Kidney glomerular epithelial cell (primary cell): Measurements from ENCODE around the gene B3GLCT.

ENCODE experiments used
- DNase-seq: peaks from one replicate; lab custom pipeline; 2025; lab: John Stamatoyannopoulos, UW

B3GLCT gene

DNA sequence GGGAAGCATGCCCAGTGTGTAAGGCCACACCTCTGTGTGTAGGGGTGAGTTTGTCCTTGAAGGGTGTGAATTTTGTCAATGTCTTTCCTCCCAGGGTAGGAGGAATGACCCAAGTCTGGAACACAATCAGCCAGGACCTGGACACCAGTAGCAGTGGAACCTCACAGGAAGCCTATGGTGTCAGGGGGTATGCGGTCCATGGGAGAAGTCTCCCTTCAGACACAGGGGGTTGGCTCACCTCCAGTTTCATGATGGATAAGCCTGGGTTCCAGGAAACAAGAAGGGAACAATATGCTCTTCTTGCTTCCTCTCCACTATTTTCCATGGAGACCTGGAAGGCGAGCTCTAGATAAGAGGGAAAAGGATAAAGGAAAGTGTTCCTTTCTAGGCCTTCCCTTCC lies 23.9 kb downstream of the B3GLCT start:
- DNase-seq: no peak

DNA sequence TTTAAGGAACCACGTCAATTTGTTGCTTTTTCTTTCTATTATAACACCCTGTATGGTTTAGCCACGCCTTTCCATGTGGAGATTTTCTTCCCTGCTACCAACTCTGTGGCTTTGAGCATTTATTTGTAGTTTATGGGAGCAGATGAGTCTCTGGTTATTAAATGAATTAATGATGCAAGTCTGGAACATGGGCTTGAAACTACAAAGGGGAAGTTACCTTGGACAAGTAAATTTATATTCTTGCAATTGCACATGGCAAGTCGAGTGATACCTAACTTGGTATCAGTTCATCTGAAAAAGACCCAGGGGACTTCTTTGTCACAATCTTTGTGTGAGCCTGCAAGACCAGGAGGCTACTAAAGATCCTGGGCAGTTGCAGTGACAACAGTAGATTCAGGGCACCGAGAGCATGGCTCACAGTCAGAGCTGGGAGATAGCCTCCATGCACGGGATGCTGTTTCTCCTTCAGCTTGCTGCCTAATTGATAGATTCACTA lies 24.4 kb downstream of the B3GLCT start:
- no peak for DNase-seq

DNA sequence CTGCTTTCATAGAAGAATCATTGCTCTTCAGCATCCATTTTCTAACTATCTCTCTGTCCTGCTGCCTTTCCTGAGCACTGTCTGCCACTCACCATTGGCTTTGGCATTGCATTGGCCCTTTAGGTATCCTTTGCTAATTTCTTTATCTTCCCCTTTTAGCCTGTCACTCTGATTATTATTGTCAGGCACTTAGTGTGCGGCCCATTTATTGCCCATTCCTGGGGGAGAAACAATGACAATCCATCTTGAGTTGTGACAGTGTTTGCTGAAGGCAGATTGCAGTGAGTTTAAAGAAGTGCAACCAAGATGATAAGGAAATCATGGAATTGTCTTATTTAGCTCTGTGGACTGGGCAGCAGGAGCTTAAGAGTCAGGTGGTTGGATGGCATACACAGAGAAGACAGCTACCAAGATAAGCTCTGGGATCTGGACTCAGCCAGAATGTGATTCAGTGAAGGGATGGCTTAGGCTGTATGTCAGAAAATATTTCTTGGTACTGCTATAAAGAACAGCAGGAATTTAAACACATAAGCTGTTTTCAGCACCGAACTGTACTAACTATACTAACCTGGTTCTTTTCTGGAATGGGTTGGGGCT lies 25.3 kb downstream of the B3GLCT start:
- no peak for DNase-seq

DNA sequence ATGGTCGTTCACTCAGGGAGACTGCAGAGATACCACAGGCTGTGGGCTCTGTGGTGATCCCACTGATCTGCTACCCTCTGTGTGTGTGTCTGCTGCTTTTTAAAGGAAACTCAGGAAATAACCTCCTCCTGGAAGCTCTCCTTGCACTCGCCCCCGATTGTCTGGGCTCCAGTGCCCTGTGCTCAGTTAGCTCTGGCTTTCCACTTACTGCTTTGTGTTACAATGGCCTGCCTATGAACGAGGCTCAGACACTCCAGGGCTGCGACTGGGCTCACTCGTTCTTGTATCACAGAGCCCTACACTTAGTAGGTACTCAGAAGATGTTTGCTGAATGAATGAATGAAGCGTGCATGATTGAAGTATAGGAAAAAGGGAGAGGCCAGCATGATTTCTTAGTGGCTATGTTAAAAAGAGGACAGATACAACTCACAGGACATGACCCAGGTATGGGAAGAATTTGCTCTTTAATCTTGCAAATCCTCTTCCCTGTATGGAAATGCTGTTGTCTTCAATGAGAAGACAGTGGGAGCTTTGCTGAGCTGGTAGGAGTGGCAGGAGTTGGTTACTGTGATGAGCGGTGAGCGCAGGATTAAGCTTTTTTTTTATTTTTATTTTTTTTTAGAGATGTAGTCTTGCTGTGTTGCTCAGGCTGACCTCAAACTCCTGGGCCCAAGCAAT lies 26.4 kb downstream of the B3GLCT start:
- DNase-seq: no peak

DNA sequence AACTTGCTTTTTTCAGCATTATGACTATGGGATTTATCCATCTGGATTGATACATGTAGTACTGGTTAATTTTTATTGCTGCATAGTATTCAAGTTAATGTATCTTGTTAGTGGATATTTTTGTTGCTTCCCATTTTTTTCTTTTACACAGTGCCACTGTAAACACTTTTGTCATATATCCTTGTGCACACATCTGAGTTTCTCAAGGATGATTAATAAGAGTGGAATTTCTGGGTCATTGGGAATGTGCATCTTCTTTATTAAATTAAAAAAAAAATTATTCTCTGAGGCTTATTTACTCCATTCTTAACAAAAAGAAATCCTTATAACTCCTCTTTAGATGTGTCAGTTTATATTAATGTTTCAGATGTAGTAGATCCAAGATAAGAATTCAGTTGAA lies 27.3 kb downstream of the B3GLCT start:
- no peak for DNase-seq

DNA sequence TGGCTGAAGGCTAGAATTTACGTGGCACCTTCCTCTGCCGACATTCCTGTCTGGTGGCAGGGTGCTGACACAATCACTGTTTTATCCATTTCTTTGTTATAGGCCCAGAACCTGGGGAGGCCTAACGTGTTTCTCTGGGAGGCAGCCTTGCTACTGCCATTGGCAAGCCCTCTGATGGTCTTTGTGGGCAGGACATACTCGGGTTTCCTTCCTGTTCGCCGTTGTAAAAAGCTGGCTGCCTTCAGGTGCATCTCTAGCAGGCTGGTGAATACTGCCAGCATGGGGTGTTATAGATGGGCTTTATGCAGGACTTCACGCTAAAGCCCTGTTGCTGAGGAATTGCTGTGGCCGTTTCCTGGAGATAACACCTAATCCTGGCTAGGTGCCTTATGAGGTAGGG lies 28.1 kb downstream of the B3GLCT start:
- no peak for DNase-seq

DNA sequence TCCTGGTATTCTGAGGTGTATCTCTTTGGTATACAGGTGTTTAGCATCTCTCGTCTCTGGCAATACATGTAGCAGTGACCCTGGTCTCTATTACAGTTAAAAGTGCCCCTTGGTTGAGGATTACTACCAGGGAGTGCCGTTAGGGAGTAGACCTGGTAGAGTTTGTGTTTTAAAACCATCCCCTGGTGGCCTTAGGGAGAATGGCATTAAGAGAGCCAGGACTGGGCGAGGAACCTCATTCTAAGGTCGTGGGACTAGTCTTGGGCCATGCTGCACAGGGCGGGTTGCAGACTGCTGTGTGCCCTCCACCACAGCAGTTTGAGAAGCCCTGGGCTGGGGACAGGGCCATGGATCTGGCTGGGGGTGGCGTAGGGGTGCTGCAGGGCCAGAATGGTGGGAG lies 35.0 kb downstream of the B3GLCT start:
- no peak for DNase-seq

DNA sequence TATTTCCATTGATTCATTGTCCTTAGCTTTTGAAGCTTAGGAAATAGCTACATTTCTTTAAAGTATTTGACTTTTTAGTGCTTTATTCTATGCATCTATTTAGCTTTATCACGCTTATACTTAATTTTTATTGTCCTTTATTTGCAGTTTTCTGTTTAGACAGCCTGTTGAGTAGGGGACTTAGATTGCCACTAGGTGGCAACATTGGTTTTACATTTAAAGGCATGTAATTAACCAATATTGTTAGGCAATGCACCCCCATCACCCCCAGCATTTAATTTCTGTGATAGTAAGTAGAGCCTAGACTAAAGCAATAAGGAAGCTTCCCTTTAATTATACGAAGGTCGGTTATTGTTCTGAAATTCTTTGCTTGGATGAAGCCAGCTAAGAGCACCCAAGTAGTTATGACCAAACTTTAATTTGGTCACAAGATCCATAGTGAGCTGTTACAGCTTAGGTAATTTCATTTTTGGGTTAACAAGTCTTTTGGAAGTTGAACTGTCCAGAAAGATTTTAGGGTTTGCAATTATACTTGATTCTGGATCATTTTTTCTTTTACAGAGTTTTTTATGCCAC lies 36.5 kb downstream of the B3GLCT start:
- DNase-seq: peak; percentile 49

DNA sequence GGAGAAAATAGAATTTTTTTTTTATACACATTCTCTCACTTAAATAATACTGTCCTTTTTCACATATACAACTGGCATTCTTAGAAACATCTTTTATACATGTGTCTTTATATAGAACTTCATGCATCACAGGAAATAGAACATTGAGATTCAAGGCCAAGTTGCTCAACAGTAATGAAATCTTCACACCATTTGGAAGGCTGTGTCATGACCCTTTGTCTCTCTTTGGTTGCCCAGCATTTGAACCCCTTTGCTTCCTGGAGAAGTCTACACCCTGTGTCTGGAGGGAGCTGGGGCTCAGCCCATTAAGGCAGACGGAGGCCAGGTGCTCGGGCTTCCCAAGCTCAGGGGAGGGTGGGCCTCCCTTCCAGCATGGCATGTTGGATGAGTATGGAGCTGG lies 41.1 kb downstream of the B3GLCT start:
- DNase-seq: no peak

DNA sequence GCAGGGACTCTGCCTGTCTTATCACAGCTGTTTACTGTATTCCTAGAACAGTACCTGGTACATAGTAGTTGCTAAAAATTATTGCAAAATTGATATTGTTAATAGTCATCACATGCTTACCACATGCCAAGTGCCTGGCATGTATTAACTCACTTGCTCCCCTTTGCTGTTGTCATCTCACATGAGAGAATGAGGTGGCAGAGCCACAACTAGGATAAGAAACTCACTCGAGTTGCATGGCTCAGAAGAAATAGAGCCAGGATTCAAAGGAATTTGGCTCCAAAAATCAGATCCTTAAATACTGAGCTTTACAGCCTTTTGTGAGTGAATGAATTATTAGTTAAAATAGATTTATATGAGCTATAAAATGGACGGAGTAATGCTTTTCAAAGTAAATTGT lies 42.6 kb downstream of the B3GLCT start:
- DNase-seq: no peak

DNA sequence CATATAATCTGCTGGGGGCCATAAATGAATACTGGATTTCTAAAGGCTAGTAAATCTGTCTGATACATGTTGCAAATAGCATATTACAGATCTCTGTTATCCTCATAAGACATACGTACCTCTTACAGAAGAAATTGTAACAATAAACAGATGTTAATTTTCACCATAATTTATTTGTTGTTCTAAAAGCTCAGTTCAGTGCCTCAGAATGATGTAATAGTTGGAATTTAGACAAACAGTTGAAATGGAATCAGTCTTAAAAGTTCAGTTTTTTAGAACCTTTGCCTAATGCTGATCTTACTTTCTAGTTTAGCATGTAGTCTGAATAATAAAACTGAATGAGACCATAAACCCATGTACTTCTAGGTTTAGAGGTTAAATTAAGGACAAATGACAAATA lies 43.1 kb downstream of the B3GLCT start:
- DNase-seq: no peak

DNA sequence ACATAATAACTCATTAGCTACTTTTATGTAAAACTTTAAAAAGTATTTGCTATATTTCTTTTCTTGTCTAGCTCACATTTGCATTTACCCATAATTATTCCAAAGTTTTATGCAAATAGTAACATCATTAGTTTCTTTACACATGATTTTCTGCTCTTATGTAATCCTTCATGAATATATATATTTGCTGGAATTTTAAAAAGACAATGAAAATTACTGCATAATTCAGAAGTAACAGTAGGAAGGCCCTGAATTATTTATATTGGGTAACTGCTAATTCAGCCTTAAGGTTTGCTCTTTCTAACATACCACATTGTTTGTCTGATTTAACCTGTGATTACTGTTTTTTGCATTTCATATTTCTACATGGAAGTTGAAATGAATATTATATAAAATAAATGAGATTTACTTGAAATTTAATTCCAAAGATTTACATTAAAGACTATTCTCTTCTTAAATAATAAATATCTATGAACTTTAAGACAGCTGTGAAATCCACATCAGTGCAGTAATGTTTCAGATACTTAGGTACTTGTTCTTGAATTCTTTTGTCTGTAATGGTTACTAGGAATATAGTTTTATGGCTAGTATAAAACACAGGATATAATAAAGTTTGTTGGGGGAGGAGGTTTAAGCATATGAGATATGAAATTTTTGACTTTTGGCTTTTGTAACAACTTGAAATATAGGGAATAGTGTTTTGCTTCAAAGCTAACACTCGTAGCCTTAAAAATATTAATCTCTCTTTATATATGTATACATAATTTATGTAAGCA lies 46.0 kb downstream of the B3GLCT start:
- no peak for DNase-seq

DNA sequence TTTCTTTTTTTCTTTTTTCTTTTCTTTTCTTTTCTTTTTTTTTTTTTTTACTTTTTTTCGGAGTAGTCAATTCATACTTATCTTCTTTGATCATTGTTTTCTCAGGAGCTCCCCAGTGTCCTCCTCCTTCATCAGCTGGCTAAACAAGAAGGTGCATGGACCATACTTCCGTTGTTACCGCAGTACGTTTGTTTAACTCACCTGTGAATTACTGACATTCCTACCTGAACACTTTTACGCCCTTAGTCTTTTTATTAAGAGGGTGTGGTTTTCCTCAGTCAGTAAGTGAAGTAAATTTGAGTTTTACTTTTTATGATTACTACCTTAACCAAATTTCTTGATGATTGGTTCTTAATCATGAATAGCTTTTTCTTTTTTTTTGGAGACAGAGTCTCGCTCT lies 47.1 kb downstream of the B3GLCT start:
- no peak for DNase-seq

DNA sequence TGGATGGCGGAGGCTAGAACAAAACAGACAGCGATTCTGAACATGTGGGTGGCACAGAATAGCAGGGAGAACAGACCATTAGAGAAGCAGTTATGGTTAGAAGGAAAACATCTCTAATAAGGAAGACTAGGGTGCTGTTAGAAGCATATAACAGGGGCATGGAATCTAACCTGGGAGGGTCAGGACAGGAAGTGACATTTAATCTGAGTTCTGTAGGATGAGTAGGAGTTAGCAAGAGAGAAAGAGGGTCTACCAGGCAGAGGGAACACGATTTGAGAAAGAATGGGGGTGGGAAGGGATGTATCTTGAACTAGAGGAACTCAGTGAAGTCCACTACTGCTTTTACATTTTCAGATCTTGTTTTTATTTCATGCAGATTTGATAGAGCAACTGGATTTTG lies 48.6 kb downstream of the B3GLCT start:
- no peak for DNase-seq

DNA sequence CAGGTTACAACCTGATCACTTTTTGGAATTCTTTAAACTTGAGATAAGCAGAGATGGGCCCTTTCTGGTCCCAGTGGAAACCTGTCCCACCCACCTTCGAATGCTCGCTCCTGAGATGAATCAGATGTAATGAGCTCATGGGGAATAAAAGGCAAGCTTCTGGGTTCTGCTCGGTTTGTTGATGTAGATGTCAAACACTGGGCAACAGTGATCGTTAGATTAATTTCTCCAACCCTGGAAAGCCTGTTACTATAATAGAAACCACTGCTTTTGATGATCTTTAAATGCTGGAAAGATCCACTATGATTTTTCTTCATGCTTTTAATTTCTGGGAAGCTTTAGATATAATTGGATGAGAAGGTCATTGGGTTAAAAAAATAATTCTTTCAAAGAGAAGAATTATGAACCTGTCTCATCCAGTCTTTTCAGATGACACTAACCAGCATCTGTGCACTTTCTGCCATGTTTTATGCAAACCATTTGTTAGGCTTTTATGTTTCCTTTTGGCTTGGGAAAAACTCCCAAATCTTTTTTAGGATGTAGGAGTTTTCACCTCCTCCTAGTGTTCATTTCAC lies 49.3 kb downstream of the B3GLCT start:
- no peak for DNase-seq

DNA sequence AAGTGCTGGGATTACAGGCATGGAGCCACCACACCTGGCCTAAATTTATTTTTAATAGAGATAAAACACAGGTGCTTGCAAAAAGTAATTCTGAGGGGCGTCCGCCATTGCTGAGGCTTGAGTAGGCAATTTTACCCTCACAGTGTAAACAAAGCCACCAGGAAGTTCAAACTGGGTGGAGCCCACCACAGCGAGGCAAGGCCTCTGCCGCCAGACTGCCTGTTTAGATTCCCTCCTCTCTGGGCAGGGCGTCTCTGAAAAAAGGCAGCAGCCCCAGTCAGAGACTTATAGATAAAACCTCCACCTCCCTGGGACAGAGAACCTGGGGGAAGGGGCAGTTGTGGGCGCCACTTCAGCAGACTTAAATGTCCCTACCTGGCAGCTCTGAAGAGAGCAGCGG lies 50.7 kb downstream of the B3GLCT start:
- DNase-seq: no peak

DNA sequence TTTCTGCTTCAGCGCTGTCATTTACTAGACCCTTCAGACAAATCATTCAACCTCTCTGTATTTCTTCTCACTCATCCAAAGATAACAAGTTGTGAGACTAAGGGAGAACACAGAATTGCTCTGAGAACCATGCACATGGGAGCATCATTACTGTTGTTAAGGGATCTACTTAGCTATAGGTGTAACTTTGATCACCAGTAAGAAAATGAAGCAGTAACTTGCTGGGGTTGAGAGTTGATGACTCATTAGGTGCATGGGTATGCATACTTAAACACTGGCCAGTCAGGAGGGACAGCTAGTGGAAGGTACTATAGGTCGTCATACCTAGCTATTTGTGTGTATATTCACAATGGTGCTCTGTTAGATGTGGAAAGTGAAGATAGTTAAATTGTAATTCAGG lies 61.5 kb downstream of the B3GLCT start:
- peak; percentile 28 for DNase-seq

DNA sequence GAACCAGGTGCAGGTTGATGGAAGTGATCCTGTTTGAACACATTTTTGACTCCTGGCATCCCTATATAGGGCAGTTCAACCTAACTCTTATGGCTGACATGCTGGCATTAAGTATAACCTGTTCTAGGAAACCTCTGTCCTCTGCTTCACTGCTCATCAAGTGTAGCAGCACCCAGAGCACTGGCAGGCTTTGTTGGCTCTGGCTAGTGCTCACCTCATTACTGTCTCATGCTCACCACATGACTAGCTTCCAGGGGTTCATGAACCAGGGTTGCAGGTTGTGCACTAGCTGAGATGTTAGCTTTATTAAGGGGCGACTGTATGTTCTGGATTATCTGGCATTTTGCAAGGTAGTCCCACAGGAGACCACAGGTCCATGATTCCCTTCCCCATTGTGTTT lies 63.6 kb downstream of the B3GLCT start:
- DNase-seq: no peak

DNA sequence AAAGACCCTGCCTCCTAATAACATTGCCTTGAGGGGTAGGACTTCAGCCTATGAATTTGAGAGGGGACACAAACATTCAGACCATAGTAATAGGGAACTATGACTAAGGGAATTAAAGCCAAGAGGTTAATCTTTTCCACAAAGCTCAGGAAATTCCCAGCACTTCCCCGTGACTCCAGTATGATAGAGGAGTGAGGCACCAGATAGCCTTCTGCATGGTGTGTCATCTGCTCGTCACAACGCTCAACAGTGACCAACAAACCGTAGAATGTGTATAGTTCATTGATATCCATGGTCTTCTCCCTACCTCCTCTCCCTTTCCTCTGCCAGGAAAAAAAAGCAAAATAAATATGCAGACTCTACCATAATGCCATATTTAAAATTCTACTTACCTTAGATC lies 64.4 kb downstream of the B3GLCT start:
- peak; percentile 54 for DNase-seq

DNA sequence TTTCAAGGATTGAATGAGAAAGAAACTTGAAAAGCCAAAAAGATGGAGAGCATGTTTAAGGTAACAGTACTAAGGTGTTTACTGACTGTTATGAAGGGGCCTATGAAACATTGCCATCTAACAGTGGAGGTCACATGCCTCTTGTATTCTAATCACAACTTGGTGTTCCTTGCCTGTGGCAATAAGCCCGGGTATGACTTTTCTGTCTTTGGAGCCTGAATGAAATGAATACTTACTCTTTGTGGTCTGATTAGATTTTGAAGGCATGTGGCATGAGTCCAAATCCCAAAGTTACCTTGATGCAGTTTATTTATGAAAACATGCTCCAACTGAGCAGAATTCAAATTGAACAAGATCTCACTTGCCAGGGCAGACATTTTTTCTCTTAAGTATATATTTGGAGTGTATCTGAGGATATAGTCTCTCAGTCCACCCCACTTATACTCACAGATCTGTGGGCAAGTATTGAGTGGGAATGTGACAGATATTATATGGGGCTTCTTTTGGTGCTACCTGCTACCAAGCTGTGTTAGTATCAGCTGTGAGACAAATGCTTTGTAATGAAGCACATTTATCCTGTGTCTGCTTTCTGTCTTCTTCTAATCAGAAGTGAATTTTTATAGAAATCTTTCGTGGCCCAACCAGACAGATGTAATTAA lies 67.5 kb downstream of the B3GLCT start:
- no peak for DNase-seq

DNA sequence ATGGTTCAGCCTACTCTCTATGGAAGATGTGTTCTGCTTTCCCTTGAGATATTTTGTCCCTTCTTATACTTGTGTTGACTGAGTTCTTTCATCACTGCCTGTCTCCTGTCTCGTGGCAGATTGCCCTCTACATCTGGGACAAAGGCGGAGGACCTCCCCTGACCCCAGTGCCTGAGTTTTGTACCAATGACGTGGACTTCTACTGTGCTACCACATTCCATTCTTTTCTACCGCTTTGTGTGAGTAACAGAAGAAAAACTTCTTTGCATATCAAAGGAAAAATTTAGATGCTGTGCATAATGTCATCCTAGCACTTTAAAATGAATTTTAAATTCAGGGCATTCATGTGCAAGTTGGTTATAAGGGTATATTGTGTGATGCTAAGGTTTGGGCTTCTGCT lies 74.6 kb downstream of the B3GLCT start:
- DNase-seq: no peak

DNA sequence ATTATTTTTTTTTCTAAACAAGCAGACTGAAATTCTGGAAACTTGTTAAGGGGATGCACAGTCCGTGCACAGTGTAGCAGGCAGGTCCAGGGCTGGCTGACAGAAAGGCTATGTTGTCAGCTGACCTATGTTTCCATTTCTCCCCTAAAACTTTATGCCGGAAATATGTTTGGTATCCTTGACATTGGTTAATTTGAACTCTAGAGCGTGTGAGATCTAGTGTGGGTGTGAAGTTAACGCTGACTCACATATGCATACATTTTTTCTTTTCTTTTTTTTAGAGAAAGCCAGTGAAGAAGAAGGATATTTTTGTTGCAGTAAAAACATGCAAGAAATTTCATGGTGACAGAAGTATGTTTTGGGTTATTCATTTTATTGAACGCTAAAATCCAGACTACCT lies 76.6 kb downstream of the B3GLCT start:
- no peak for DNase-seq
